HG03457 (cell line): ENCODE results near the gene BCAP31.
"Not testable (repeated sequence)": the region's sequence is repeated elsewhere in the genome, so short reads cannot be mapped to it uniquely, and the experiment has no call there.

Source experiments
- ATAC-seq: cut with Tn5 transposase; IDR thresholded peaks from one replicate; pipeline ENCODE4 v1.9.1; 2021; ENCODE audit warnings: moderate number of reproducible peaks; ENCODE audit not compliant: unreplicated experiment

The BCAP31 gene

DNA sequence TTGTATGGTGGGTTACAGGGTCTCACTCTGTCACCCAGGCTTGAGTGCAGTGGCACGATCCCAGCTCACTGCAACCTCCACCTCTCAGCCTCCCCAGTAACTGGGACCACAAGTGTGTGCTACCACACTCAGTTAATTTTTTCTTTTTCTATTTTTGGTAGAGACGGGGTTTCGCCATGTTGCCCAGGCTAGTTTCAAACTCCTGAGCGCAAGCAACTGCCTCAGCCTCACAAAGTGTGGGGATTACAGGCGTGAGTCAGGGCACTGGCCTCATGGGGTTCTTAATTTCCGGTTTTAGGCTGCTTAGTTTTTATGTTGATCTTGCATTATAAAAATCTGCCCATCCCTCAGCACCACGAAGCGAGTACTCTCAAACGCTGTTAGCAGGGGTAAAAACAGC is 6.7 kb downstream of the BCAP31 start:
- no peak for ATAC-seq

DNA sequence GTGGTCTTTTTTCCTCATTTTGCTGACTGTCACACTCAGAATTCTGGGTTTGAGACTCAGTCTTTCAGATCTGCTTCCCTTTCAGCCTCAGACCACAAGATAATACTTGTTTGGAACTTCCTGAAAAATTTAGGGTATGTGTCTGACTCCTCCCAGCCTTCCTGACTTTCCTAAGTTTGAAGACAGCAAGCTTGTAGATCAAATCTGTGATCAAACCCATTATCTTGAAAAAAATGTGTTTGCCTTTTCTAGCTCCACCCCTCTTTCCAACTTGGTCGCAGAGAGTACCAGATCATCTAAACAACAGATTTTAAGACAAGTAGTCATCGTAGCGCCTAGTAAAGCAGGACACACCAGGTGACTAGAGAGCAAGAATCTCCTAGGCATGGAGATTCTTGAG is 9.9 kb downstream of the BCAP31 start:
- no peak for ATAC-seq

GRCh38 chrX:153709726-153710674 is 14.2 kb downstream of the BCAP31 start:
- no peak for ATAC-seq

- no peak for ATAC-seq
Measured at GRCh38 chrX:153708415-153708814, 15.8 kb downstream of the BCAP31 start.

DNA sequence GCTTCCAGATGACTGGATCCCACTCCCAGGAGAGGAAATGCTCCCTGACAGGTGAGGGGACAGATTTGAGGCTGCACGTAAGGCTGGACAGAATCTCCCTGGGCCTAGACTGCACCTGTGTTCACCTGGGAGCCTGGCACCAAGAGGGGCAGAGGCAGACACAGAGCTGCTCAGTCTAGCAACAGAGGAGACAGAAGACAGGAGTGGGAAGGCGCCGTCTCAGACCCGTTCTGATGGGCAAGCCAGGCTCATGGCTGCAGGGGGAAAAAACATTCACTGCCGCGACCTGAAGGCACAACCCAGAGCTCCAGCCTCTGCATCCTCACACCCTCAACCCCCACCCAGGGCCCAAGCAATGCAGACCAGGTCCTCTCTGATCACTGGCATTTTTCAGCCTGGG is 16.8 kb downstream of the BCAP31 start:
- no peak for ATAC-seq

- ATAC-seq = no peak
Measured at GRCh38 chrX:153706799-153707198, 17.4 kb downstream of the BCAP31 start.

GRCh38 chrX:153705403-153706060 is 18.7 kb downstream of the BCAP31 start:
- not testable (repeated sequence) for ATAC-seq

DNA sequence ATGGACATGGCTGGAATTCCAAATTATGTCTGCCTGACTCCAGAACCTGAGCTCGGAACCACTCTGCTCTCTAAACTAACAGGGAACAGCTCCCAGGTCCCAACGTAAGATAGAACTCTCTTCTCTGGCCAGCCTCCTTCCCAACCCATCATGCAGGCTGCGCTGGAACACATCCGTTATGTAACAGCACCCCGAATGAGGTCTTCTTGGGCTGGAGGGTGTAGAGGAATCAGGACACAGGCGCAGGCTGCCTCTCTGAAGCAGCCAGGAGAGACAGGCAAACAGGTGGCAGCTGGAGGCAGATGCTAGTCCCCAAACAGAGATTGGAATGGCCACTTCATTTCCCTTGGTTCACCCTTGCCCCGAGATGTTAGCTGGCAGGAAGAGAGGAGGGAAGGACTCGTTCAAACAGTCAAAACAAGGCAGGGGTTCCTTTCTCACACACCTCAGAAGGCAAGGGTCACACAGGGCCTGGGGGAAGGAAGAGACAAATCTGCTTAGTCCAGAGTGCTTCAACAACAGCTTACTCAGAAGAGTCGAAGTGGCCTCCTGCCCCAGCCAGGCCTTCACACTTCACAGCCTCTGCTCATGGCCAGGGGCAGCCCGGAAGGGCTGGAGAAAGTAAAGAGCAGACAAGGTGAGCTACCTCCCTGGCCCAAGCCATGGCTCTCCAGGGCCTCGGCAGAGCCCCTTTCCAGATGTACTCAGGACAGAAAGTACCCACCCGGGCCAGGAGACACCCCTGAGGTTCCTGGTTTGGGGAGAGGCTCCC is 19.4 kb downstream of the BCAP31 start:
- not testable (repeated sequence) for ATAC-seq

- ATAC-seq = no peak
Measured at GRCh38 chrX:153704021-153704526, 20.1 kb downstream of the BCAP31 start.

DNA sequence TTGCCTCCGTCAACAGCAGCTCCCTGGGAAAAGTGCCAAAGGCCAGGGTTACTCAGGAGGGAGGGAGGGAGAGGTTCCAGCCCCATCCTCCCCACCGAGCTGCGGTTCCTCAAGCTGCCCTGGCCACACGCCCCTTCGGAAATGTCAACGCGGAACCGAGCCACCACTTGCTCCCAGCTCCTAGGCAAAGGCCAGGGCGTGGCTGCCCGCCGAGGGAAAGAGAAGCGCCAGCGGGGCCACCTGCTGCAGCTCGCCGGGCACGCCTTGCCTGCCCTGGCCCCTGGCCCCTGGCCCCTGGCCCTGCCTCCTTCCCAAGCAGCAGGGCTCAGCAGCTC is 21.2 kb downstream of the BCAP31 start:
- ATAC-seq = no peak

DNA sequence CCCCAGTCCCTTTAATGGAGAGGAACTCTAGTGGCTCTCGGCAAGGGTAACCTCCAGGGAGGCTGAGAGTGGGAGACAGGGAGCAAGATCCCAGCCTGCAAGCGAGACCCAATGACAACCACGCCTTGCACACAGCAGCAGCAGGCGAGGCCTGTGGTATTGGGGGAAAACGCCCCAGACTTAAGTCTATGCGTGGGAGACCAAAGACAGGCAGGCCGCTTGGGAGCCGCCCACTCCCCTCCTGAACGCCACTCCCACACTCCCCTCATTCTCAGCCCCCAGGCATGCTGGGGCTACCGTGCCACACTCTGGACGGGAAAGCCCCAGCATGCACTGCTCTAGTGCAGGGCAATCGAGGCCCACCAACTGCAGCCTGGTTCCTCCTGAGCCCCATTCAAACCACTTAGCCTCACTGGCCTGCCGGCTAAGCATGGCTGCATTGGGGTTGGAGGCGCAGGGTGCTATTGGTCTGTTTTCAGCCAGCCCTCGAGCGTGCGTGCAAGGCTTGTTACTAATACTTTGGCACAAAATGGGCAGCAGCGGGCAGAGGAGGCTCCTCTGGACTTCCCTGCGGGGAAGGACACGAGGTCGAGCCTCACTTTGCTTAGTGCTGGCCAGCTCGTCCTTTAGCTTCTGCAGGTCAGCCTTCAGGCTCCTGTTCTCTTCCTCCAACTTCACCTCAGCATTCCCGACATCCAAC is 21.7 kb downstream of the BCAP31 start:
- no peak for ATAC-seq

DNA sequence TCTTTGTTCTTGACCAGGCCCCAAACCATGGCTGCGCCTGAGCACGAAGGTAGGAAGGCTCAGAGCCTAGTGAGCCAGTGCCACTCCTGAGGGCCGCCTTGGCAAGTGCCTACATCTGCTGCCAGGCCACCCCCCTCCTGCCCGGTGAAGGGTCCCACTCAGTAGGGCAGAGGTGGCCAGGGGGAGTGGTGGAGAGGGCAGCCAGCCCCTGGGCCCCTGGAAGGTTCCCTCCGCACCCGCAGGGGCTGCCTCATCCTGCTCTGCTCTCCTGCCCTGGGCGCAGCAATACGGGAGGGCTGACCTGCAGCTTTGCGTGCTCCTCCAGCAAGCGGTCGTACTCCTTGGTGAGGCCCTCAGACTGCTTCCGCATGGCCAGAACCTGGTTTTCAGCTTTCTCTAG is 22.5 kb downstream of the BCAP31 start:
- no peak for ATAC-seq

- ATAC-seq = no peak
Measured at GRCh38 chrX:153700967-153701366, 23.2 kb downstream of the BCAP31 start.

- ATAC-seq = no peak
Measured at GRCh38 chrX:153700376-153700945, 23.7 kb downstream of the BCAP31 start.

GRCh38 chrX:153699784-153700371 is 24.3 kb downstream of the BCAP31 start:
- ATAC-seq = not testable (repeated sequence)

- ATAC-seq = not testable (repeated sequence)
Measured at GRCh38 chrX:153699210-153699783, 24.9 kb downstream of the BCAP31 start.

- ATAC-seq = no peak
Measured at GRCh38 chrX:153697924-153698865, 26.0 kb downstream of the BCAP31 start.

DNA sequence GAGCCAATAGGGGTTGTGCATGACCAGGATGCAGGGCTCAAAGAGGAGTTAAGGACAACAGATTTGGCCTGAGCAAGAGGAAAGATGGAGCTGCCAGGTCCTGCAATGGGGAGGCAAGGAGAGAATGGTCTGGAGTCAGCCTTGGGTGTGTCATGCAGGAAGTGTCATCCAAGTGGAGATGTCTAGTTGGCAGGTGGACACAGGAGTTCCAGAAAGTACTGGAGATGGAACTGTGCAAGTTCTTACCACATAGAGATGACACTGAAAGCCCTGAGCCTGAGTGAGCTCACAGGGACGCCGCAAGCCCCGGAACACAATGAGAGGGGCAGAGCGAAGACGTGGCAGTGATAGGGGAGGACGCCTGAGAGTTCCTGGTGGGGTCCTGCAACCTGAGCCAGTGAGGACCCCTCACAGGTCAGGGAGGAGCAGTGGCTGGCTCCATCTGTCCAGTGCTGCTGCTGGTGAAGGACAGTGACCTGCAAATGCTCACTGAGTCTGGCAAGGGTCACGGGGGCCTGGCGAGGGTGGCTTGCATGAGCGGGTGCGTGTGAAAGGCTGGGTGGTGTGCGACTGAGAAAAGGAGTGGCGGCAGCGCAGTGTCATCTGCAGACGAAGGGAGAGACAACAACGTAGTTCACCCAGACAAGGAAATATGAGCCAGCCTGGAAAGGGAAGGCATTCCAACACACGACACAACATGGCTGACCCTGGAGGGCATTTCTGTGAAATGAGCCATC is 27.0 kb downstream of the BCAP31 start:
- not testable (repeated sequence) for ATAC-seq
